ENCODE data around the gene SKOR1. TPM values are rescaled to one million over a fixed set of nuclear protein-coding genes. Genes with fewer than 3 reads are reported as not detected.

The SKOR1 gene
- total RNA-seq, 1 experiment from 2014 or later, result 0.81 TPM

DNA sequence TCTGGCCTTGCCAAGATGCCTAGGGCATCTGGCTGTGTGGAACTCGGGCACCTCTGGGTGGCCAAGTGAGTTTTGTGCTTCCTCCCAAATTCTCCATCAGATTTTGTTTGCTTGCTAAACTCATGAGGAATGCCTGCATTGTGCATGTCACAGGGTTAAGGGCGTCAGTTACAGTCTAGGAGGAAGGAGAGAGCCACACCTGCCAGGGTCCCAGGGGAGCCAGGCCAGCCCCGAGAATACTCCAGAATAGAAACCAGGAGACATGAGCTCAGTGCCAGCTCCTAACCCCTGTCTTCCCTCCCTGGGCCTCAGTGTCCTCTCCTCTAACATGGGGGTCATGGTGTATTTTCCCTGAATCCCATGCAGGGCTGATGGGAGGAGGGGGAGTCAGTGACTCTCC, 22.0 kb upstream of the SKOR1 start:
- Histone ChIP-seq H3K4me2 (ENCODE audit: low read length) (no peak overlapping the region), H3K9me3 (ENCODE audit: control insufficient read depth in 1 of 2, insufficient read depth in 1 of 2, low read depth in 1 of 2, low read length in 2 of 2) (no peaks in the 10 kb centered on the region), H3K4me3 (replicated peaks in 1 of 2; ENCODE audit: low read depth in 1 of 2, low read length in 2 of 2) (no peak overlapping the region), H3K9me2 (ENCODE audit: insufficient read depth) (no peaks in the 10 kb centered on the region), H3K27ac (ENCODE audit: low read depth, low read length) (no peak overlapping the region), H4K20me1 (ENCODE audit: insufficient read depth) (no peaks in the 10 kb centered on the region), H3K9ac (ENCODE audit: low read length) (no peak overlapping the region), H3K36me3 (ENCODE audit: control insufficient read depth in 1 of 2, insufficient read depth in 2 of 2, low read length in 2 of 2) (no peaks in the 10 kb centered on the region), H3K79me2 (ENCODE audit: insufficient read depth, low read length) (no peaks in the 10 kb centered on the region), H2AFZ (ENCODE audit: low read depth, low read length, poor library complexity, severe bottlenecking) (no peak overlapping the region), H3K27me3 (ENCODE audit: insufficient read depth, low read length) (no peaks in the 10 kb centered on the region), H3K4me1 (ENCODE audit: control insufficient read depth in 1 of 2, insufficient read depth in 2 of 2, low read length in 2 of 2) (no peaks in the 10 kb centered on the region)
- RAD21 ChIA-PET (ENCODE audit: low non-redundant PET in 1 of 2, low total read pairs in 2 of 2, uncharacterized antibody in 2 of 2, unreplicated experiment in 2 of 2), result no interaction called here
- no peak for DNase-seq (ENCODE audit: low read depth, low spot score)
- no TSS peak for BruUV-seq (replicated peaks)
- CTCF ChIA-PET, result no interaction called here
- TF ChIP-seq ZNF274 (IDR thresholded peaks at IDR 0.05; ENCODE audit: low read depth, low read length), result no peak
- TF ChIP-seq ZFX (IDR thresholded peaks at IDR 0.05), result no peak
- TF ChIP-seq JUND (IDR thresholded peaks at IDR 0.05), result no peak
- TF ChIP-seq POLR2A (IDR thresholded peaks at IDR 0.05; ENCODE audit: borderline replicate concordance, extremely low read depth, insufficient read depth, insufficient read length), result no peak
- TF ChIP-seq, protein P1, sequence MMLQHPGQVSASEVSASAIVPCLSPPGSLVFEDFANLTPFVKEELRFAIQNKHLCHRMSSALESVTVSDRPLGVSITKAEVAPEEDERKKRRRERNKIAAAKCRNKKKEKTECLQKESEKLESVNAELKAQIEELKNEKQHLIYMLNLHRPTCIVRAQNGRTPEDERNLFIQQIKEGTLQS (IDR thresholded peaks at IDR 0.05), result no peak
- no peak for TF ChIP-seq EZH2phosphoT487 (IDR thresholded peaks at IDR 0.05; ENCODE audit: borderline replicate concordance)
- TF ChIP-seq SP1 (IDR thresholded peaks at IDR 0.05; ENCODE audit: low read depth), result no peak
- TF ChIP-seq, protein P2, sequence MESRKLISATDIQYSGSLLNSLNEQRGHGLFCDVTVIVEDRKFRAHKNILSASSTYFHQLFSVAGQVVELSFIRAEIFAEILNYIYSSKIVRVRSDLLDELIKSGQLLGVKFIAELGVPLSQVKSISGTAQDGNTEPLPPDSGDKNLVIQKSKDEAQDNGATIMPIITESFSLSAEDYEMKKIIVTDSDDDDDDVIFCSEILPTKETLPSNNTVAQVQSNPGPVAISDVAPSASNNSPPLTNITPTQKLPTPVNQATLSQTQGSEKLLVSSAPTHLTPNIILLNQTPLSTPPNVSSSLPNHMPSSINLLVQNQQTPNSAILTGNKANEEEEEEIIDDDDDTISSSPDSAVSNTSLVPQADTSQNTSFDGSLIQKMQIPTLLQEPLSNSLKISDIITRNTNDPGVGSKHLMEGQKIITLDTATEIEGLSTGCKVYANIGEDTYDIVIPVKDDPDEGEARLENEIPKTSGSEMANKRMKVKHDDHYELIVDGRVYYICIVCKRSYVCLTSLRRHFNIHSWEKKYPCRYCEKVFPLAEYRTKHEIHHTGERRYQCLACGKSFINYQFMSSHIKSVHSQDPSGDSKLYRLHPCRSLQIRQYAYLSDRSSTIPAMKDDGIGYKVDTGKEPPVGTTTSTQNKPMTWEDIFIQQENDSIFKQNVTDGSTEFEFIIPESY (IDR thresholded peaks at IDR 0.05; ENCODE audit: extremely low read depth, insufficient replicate concordance, low read length), result no peak
- TF ChIP-seq, protein P3, sequence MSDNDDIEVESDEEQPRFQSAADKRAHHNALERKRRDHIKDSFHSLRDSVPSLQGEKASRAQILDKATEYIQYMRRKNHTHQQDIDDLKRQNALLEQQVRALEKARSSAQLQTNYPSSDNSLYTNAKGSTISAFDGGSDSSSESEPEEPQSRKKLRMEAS (IDR thresholded peaks at IDR 0.05), result no peak
- no peak for TF ChIP-seq EZH2 (IDR thresholded peaks at IDR 0.05)
- TF ChIP-seq RAD21 (IDR thresholded peaks at IDR 0.05; ENCODE audit: low read depth), result no peak
- TF ChIP-seq ELF1 (IDR thresholded peaks at IDR 0.05; ENCODE audit: borderline replicate concordance, low read depth), result no peak
- TF ChIP-seq, protein P4, sequence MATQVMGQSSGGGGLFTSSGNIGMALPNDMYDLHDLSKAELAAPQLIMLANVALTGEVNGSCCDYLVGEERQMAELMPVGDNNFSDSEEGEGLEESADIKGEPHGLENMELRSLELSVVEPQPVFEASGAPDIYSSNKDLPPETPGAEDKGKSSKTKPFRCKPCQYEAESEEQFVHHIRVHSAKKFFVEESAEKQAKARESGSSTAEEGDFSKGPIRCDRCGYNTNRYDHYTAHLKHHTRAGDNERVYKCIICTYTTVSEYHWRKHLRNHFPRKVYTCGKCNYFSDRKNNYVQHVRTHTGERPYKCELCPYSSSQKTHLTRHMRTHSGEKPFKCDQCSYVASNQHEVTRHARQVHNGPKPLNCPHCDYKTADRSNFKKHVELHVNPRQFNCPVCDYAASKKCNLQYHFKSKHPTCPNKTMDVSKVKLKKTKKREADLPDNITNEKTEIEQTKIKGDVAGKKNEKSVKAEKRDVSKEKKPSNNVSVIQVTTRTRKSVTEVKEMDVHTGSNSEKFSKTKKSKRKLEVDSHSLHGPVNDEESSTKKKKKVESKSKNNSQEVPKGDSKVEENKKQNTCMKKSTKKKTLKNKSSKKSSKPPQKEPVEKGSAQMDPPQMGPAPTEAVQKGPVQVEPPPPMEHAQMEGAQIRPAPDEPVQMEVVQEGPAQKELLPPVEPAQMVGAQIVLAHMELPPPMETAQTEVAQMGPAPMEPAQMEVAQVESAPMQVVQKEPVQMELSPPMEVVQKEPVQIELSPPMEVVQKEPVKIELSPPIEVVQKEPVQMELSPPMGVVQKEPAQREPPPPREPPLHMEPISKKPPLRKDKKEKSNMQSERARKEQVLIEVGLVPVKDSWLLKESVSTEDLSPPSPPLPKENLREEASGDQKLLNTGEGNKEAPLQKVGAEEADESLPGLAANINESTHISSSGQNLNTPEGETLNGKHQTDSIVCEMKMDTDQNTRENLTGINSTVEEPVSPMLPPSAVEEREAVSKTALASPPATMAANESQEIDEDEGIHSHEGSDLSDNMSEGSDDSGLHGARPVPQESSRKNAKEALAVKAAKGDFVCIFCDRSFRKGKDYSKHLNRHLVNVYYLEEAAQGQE (IDR thresholded peaks at IDR 0.05; ENCODE audit: low read depth), result no peak
- TF ChIP-seq YY1 (IDR thresholded peaks at IDR 0.05; ENCODE audit: extremely low read depth, insufficient replicate concordance, low read depth, low read length), result no peak
- no peak for TF ChIP-seq TCF7L2 (IDR thresholded peaks at IDR 0.05; ENCODE audit: borderline replicate concordance, extremely low read depth, insufficient read depth, insufficient read length)
- TF ChIP-seq SRF (IDR thresholded peaks at IDR 0.05; ENCODE audit: low read depth), result no peak
- TF ChIP-seq CBX3 (IDR thresholded peaks at IDR 0.05; ENCODE audit: low read depth), result no peak
- intact Hi-C loops (cut with micrococcal nuclease), result no loop called here
- no peak for ATAC-seq
- POLR2A ChIA-PET, result no interaction called here

All from HCT116 (cell line).